Measurements from ENCODE around the gene CDH10.

CDH10 gene

DNA sequence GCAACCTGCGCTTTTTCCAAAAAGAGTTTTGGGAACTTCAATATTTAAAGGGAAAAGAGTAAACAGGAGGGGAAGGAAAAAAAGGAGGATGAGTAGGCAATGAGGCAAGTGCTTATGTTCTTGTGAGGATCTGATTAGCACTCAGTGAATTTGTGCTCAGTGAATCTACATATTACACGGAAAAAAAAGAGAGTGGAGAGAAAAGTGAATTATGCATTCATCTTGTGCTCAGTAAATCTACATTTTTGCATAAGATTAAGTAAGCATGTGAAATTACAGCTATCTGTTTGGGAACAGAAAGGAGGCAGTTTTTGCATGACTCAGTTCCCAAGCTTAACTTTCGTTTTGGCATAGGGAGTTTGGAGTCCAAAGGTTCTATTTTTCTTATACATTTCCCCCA, 170.1 kb downstream of the CDH10 start:
- Histone ChIP-seq H3K9me3 (ENCODE audit: low read length) (no peaks in the 10 kb centered on the region), H4K20me1 (ENCODE audit: insufficient read depth, low read length) (no peaks in the 10 kb centered on the region), H3K27me3 (ENCODE audit: insufficient read depth, low read length) (no peaks in the 10 kb centered on the region), H3K9ac (ENCODE audit: low read length) (no peak overlapping the region), H2AFZ (ENCODE audit: low read length) (no peak overlapping the region), H3K27ac (ENCODE audit: low read depth, low read length, poor library complexity, severe bottlenecking) (no peak overlapping the region), H3K4me1 (ENCODE audit: insufficient read depth, low read length, severe bottlenecking) (no peaks in the 10 kb centered on the region), H3K36me3 (ENCODE audit: insufficient read depth, low read length) (no peaks in the 10 kb centered on the region), H3K9me2 (ENCODE audit: low read depth, low read length) (no peaks in the 10 kb centered on the region), H3K4me2 (ENCODE audit: low read length) (no peak overlapping the region), H3K4me3 (ENCODE audit: low read depth, low read length, poor library complexity, severe bottlenecking) (no peak overlapping the region), H3F3A (ENCODE audit: insufficient read depth, low read length) (no peaks in the 10 kb centered on the region), H3K79me2 (ENCODE audit: insufficient read depth, low read length) (no peaks in the 10 kb centered on the region)
- no peak for TF ChIP-seq EZH2 (IDR thresholded peaks at IDR 0.05; ENCODE audit: borderline replicate concordance, low read length)
- TF ChIP-seq, protein P1, sequence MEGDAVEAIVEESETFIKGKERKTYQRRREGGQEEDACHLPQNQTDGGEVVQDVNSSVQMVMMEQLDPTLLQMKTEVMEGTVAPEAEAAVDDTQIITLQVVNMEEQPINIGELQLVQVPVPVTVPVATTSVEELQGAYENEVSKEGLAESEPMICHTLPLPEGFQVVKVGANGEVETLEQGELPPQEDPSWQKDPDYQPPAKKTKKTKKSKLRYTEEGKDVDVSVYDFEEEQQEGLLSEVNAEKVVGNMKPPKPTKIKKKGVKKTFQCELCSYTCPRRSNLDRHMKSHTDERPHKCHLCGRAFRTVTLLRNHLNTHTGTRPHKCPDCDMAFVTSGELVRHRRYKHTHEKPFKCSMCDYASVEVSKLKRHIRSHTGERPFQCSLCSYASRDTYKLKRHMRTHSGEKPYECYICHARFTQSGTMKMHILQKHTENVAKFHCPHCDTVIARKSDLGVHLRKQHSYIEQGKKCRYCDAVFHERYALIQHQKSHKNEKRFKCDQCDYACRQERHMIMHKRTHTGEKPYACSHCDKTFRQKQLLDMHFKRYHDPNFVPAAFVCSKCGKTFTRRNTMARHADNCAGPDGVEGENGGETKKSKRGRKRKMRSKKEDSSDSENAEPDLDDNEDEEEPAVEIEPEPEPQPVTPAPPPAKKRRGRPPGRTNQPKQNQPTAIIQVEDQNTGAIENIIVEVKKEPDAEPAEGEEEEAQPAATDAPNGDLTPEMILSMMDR (IDR thresholded peaks at IDR 0.05; ENCODE audit: low read length): no peak

DNA sequence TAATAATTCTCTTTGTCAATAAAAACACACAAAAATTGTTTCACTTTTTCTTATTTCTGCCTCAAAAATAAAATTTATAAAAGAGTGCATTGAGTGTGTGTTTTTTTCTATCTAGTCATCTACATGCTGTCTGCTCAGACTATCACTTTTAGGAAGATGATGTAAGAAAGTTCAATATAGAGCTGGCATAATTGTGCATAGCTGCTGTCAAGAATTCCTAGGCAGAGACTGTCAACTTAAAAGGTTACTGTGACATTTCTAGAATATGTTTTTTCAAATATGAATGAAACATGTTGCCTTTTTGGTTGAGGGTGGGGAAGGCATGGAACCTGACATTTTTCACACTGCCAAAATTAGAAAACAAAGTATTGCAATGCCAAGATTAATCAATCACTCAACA, 172.3 kb downstream of the CDH10 start:
- H3K79me2 ChIP-seq (ENCODE audit: insufficient read depth, low read length): no peaks in the 10 kb centered on the region
- no peak overlapping the region for H2AFZ ChIP-seq (ENCODE audit: low read length)
- H3K9ac ChIP-seq (ENCODE audit: low read length): no peak overlapping the region
- H3K4me1 ChIP-seq (ENCODE audit: insufficient read depth, low read length, severe bottlenecking): no peaks in the 10 kb centered on the region
- TF ChIP-seq, protein P1 (IDR thresholded peaks at IDR 0.05; ENCODE audit: low read length): no peak
- no peak overlapping the region for H3K4me2 ChIP-seq (ENCODE audit: low read length)
- no peaks in the 10 kb centered on the region for H3K9me3 ChIP-seq (ENCODE audit: low read length)
- H3K9me2 ChIP-seq (ENCODE audit: low read depth, low read length): no peaks in the 10 kb centered on the region
- H3K36me3 ChIP-seq (ENCODE audit: insufficient read depth, low read length): no peaks in the 10 kb centered on the region
- H3K27ac ChIP-seq (ENCODE audit: low read depth, low read length, poor library complexity, severe bottlenecking): no peak overlapping the region
- H3K27me3 ChIP-seq (ENCODE audit: insufficient read depth, low read length): no peaks in the 10 kb centered on the region
- no peaks in the 10 kb centered on the region for H3F3A ChIP-seq (ENCODE audit: insufficient read depth, low read length)
- no peaks in the 10 kb centered on the region for H4K20me1 ChIP-seq (ENCODE audit: insufficient read depth, low read length)
- no peak overlapping the region for H3K4me3 ChIP-seq (ENCODE audit: low read depth, low read length, poor library complexity, severe bottlenecking)

DNA sequence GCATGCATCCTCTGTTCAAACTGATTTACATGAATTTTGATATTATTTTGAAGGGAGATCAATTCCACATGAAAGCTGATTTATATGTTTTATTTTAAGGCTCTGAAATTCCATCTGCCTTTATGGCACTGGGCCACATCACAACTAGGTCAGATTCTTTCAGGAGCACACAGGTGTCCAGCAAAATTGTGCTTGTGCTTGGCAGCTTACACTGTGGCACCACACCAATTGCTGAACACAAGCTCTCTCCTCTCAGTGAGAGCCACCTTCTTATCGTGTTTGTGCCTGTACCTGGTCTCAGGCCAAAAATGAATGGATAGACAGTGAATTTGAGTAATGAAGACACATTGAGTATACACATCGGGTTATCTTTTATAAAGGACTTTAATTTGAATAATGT, 200.4 kb downstream of the CDH10 start:
- Histone ChIP-seq H3K9me3 (ENCODE audit: low read length) (no peaks in the 10 kb centered on the region), H3K27me3 (ENCODE audit: insufficient read depth, low read length) (no peaks in the 10 kb centered on the region), H3F3A (ENCODE audit: insufficient read depth, low read length) (no peaks in the 10 kb centered on the region), H3K4me2 (ENCODE audit: low read length) (no peak overlapping the region), H3K27ac (ENCODE audit: low read depth, low read length, poor library complexity, severe bottlenecking) (no peak overlapping the region), H4K20me1 (ENCODE audit: insufficient read depth, low read length) (no peaks in the 10 kb centered on the region), H3K9me2 (ENCODE audit: low read depth, low read length) (no peaks in the 10 kb centered on the region), H3K36me3 (ENCODE audit: insufficient read depth, low read length) (no peaks in the 10 kb centered on the region), H2AFZ (ENCODE audit: low read length) (no peak overlapping the region), H3K9ac (ENCODE audit: low read length) (no peak overlapping the region), H3K4me1 (ENCODE audit: insufficient read depth, low read length, severe bottlenecking) (no peaks in the 10 kb centered on the region), H3K79me2 (ENCODE audit: insufficient read depth, low read length) (no peaks in the 10 kb centered on the region), H3K4me3 (ENCODE audit: low read depth, low read length, poor library complexity, severe bottlenecking) (no peak overlapping the region)
- TF ChIP-seq, protein P1 (IDR thresholded peaks at IDR 0.05; ENCODE audit: low read length): no peak

All from OCI-LY1 (cell line).